AG09309 (cell line): Measurements from ENCODE around the gene IQSEC1.

Experiments
- DNase-seq: peaks from one replicate; pipeline ENCODE4 v3.0.0-alpha.2; 2010; ENCODE audit warnings: low read depth
- H3K4me3 ChIP-seq: 2 replicates; pipeline ENCODE4 v1.5.1; 2011; ENCODE audit warnings: mild to moderate bottlenecking, low read depth, low read length, moderate library complexity; ENCODE audit not compliant: control insufficient read depth
- CTCF ChIP-seq: IDR thresholded peaks from 2 replicates; pipeline ENCODE4 v1.5.1; 2011; ENCODE audit warnings: mild to moderate bottlenecking, low read depth, low read length, inconsistent platforms; ENCODE audit not compliant: insufficient read depth, control insufficient read depth; ENCODE audit errors: missing control alignments

IQSEC1 gene

GRCh38 chr3:12903881-12904280 lies 169.3 kb downstream of the IQSEC1 start:
- no peak overlapping the region for H3K4me3 ChIP-seq
- TF ChIP-seq CTCF = no peak
- no peak for DNase-seq

- no peak for TF ChIP-seq CTCF
- DNase-seq = no peak
- no peak overlapping the region for H3K4me3 ChIP-seq
These were observed 170.0 kb downstream of the IQSEC1 start for GRCh38 chr3:12903000-12903800.

- no peak for DNase-seq
These were observed 170.8 kb downstream of the IQSEC1 start for GRCh38 chr3:12902181-12902999.

GRCh38 chr3:12901623-12902045 lies 171.6 kb downstream of the IQSEC1 start:
- no peak for TF ChIP-seq CTCF
- no peak for DNase-seq
- H3K4me3 ChIP-seq = no peak overlapping the region

More at GRCh38 chr3:12902181-12902999, 170.8 kb downstream of the IQSEC1 start:
- TF ChIP-seq CTCF = no peak
- no peak overlapping the region for H3K4me3 ChIP-seq

GRCh38 chr3:12900885-12901411 lies 172.3 kb downstream of the IQSEC1 start:
- no peak for TF ChIP-seq CTCF
- no peak overlapping the region for H3K4me3 ChIP-seq
- no peak for DNase-seq

GRCh38 chr3:12898965-12899755 lies 174.1 kb downstream of the IQSEC1 start:
- DNase-seq = no peak

More at GRCh38 chr3:12898965-12899755, 174.1 kb downstream of the IQSEC1 start:
- no peak overlapping the region for H3K4me3 ChIP-seq
- no peak for TF ChIP-seq CTCF
